Mononuclear cell (primary cell): ENCODE measurements around the gene AIF1L. TPM values are rescaled to one million over a fixed set of nuclear protein-coding genes. Genes with fewer than 3 reads are reported as not detected.

Experiments
- H3K27me3 ChIP-seq: 2 replicates; pipeline ENCODE4 v1.6.0; 2011; ENCODE audit warnings: low read length, control low read depth; ENCODE audit not compliant: insufficient read depth
- H3K4me1 ChIP-seq: 2 replicates; pipeline ENCODE4 v1.5.1; 2011; ENCODE audit warnings: mild to moderate bottlenecking, low read length, control low read depth; ENCODE audit not compliant: insufficient read depth
- H3K4me3 ChIP-seq: 2 replicates; pipeline ENCODE4 v1.5.1; 2011; ENCODE audit warnings: mild to moderate bottlenecking, low read length, moderate library complexity
- H3K9me3 ChIP-seq: 2 replicates; pipeline ENCODE4 v1.5.1; 2011; ENCODE audit warnings: low read depth, mild to moderate bottlenecking, control low read depth, low read length
- total RNA-seq: library from RNA; depleted of rRNA; stranded (reverse); fragments of >200 nt; gene quantifications from one replicate; pipeline ENCODE4 v1.2.3, GENCODE V29; 2012

Gene AIF1L
- 0.10 TPM for total RNA-seq

DNA sequence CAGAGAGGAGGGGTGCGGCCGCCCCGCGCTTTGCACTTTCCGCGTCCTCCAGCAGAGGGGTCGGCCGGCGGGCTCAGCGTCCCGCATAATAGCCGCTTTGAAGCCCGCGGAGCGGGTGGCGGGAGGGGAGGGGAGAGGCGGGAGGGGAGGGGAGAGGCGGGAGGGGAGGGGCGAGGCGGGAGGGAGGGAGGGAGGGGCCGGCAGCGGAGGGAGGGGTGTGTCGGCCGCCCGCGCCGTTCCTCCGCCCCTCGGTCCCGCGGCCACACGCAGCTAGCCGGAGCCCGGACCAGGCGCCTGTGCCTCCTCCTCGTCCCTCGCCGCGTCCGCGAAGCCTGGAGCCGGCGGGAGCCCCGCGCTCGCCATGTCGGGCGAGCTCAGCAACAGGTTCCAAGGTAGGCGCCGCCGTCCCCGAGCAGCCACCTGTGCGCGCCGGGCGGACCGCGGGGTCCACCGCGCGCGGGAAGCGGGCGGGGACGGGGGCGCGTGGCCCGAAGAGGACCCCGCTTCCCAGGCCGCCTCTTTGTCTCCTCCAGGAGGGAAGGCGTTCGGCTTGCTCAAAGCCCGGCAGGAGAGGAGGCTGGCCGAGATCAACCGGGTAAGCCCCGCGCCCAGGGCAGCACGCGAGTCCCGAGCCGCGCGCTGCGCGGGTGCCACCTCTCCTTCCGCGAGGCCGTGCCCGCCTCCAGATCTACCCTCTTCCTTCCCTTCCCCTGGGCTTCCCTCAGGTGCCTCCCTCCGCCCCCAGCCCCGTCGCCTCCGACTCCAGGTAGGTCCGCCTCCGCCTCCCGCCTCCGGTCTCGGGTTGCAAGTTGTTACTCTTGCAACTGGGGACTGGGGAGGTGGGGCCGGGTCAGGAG is at the start of gene AIF1L:
TSS of gene AIF1L (plus strand) at position 263 of the 857 bp plus-strand sequence. CDS start at position 362, 99 bp downstream.
- no peak within 1 kb of the TSS for H3K4me3 ChIP-seq
- H3K27me3 ChIP-seq: peaks cover 24% of the 10 kb centered on the region
- peaks cover 6% of the 10 kb centered on the region for H3K4me1 ChIP-seq
- no peaks in the 10 kb centered on the region for H3K9me3 ChIP-seq

GRCh38 chr9:131046581-131047202 is 49.6 kb upstream of the AIF1L start:
- Histone ChIP-seq H3K4me3 (no peak overlapping the region), H3K4me1 (peaks cover 14% of the 10 kb centered on the region), H3K9me3 (no peaks in the 10 kb centered on the region), H3K27me3 (no peaks in the 10 kb centered on the region)

DNA sequence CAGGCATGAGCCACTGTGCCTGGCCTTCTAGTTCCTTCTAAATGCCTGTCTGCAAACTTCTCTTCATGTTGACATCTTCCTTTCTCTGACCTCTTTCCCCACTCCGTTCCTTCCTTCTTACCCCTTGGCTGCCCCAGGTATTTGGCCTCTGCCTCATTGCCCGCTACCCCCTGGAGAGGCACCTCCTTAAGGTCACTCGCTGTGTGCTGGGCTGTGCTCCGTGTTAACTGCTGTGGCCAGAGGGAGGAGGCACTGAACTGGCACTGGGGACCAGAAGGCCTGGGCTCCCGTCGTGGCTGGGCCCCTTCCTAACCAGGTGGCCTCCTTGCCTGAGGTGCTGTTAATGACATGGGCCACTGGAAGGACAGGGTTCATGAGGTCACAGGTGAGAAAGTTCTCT is 48.0 kb upstream of the AIF1L start:
- Histone ChIP-seq H3K27me3 (no peaks in the 10 kb centered on the region), H3K9me3 (no peaks in the 10 kb centered on the region), H3K4me3 (no peak overlapping the region), H3K4me1 (peaks cover 6% of the 10 kb centered on the region)

DNA sequence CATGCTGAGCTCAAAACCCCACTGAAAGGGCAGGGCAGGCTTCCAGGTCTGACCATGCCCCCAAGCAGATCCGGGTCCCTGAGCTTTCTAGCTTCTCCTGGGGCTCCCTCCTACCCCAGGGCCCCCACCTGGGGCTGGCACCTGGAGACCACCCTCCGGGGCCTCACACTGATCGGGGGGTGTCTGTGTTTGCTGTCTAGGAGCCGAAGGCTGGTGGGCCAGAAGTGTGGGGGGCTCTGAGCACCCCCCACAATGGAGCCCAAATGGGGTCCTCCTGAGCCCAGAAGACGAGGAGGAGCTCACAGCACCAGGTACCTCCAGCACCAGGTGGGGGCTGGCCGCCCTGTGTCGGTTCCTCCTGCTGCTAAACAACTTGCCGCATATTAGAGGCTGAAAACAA is 47.5 kb upstream of the AIF1L start:
- Histone ChIP-seq H3K4me3 (no peak overlapping the region), H3K4me1 (peaks cover 6% of the 10 kb centered on the region), H3K9me3 (no peaks in the 10 kb centered on the region), H3K27me3 (no peaks in the 10 kb centered on the region)

- H3K27me3 ChIP-seq: no peaks in the 10 kb centered on the region
- H3K4me1 ChIP-seq: peaks cover 6% of the 10 kb centered on the region
- no peak overlapping the region for H3K4me3 ChIP-seq
- H3K9me3 ChIP-seq: no peaks in the 10 kb centered on the region
These were observed 46.3 kb upstream of the AIF1L start for GRCh38 chr9:131049829-131050715.

DNA sequence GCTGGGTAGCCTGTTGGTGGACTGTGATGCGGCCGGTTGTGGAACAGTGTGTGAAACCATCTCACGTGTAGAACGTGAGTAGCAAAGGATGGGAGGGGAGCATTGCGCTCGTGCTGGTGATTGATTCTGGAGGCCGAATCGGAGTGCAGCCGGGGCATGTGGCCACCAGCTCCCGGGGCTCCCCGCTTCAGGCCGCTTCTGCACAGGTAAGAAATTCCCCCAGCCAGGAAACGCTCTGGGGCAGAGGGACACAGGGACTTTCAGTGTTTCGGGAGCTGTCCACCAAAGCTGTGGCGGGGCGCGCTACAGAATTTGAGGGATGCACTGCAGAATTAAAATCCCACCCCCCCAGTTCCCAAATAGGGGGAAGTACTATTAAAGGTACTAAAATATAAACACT is 45.5 kb upstream of the AIF1L start:
- H3K4me1 ChIP-seq: peaks cover 6% of the 10 kb centered on the region
- H3K9me3 ChIP-seq: no peaks in the 10 kb centered on the region
- H3K27me3 ChIP-seq: no peaks in the 10 kb centered on the region
- H3K4me3 ChIP-seq: no peak overlapping the region

- Histone ChIP-seq H3K27me3 (no peaks in the 10 kb centered on the region), H3K4me1 (peaks cover 1% of the 10 kb centered on the region), H3K4me3 (no peak overlapping the region), H3K9me3 (no peaks in the 10 kb centered on the region)
These were observed 44.5 kb upstream of the AIF1L start for GRCh38 chr9:131051592-131052517.

DNA sequence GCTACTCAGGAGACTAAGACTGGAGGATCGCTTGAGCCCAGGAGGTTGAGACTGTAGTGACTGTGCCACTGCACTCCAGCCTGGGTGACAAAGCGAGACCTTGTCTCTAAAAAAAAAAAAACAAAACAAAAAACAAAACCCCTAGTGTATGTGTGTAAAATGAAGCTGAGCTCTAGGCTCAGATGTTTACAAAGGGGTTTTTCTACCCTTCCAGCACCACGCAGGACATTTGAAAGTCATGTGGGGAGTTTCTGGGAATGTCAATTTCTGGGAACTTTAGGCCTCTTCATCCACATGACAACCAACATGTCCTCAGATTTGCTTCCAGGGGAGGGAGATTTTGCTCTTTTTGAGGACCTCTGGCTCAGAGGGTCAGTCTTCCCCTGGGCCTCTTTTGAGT is 42.4 kb upstream of the AIF1L start:
- H3K27me3 ChIP-seq: no peaks in the 10 kb centered on the region

DNA sequence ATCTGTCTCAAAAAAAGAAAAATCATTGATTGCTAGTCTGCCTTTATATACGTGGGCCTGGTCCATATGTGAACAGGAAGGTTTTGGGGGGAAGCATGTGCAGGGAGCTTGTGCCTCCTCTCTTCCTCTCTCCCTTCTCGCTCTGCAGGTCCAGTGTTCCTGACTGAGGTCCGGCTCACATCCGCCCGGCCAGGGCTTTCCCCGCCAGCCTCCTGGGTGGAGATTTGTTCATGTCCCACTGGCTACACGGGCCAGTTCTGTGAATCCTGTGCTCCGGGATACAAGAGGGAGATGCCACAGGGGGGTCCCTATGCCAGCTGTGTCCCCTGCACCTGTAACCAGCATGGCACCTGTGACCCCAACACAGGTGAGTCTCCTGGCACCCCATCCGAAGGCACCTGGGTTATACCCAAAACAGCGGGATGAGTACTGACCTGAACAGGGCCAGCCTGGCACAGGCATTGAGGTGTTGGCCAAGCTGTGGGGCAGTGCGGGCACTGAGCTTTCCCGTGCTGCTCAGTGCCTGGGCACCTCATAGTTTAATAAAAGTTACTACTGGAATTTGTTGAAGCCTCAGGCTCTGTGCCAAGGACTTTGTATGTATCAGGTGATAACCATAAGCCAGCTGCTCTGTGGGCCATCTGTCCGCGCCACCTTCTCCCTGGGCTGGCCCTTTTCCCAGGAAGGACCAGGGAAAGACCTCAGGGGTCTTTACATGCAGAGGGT is 39.4 kb upstream of the AIF1L start:
- Histone ChIP-seq H3K27me3 (no peaks in the 10 kb centered on the region), H3K4me3 (no peak overlapping the region), H3K9me3 (no peaks in the 10 kb centered on the region), H3K4me1 (no peaks in the 10 kb centered on the region)

More for the DNA sequence above, 42.4 kb upstream of the AIF1L start:
- H3K9me3 ChIP-seq: no peaks in the 10 kb centered on the region
- H3K4me1 ChIP-seq: no peaks in the 10 kb centered on the region
- no peak overlapping the region for H3K4me3 ChIP-seq

GRCh38 chr9:131060900-131061630 is 35.3 kb upstream of the AIF1L start:
- Histone ChIP-seq H3K27me3 (no peaks in the 10 kb centered on the region), H3K4me3 (no peak overlapping the region), H3K9me3 (no peaks in the 10 kb centered on the region), H3K4me1 (no peaks in the 10 kb centered on the region)

GRCh38 chr9:131062969-131063368 is 33.4 kb upstream of the AIF1L start:
- H3K4me3 ChIP-seq: no peak overlapping the region
- H3K9me3 ChIP-seq: no peaks in the 10 kb centered on the region
- no peaks in the 10 kb centered on the region for H3K27me3 ChIP-seq
- no peaks in the 10 kb centered on the region for H3K4me1 ChIP-seq

GRCh38 chr9:131065599-131065998 is 30.7 kb upstream of the AIF1L start:
- H3K4me1 ChIP-seq: no peaks in the 10 kb centered on the region
- H3K4me3 ChIP-seq: no peak overlapping the region
- no peaks in the 10 kb centered on the region for H3K27me3 ChIP-seq
- no peaks in the 10 kb centered on the region for H3K9me3 ChIP-seq

DNA sequence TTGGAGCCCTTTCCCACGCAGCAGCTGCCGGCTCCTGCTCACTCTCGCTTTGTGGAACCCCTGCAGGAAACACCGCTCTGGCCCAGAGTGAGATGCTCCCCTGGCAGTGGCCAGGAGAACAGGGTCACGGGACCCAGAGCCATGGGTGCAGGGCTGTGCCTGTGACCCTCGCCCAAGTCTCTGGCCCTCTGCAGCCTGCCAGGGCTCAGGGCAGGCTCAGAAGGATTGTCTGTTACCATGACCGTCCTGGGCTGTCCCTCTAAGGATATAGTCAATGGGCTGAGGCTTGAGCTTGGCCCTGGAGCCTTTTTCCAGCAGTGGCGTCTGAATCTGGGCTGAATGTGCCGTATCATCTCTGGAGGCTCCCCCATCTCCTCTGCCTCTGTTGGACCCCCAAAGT is 28.7 kb upstream of the AIF1L start:
- Histone ChIP-seq H3K4me1 (no peaks in the 10 kb centered on the region), H3K9me3 (no peaks in the 10 kb centered on the region), H3K27me3 (no peaks in the 10 kb centered on the region), H3K4me3 (no peak overlapping the region)
